Esophagus muscularis mucosa (tissue), 4 donors: Measurements from ENCODE around the gene RERE.

Source experiments
- CTCF ChIP-seq, 3 experiments: fragments of 200-600 bp in 2 of 3; fragments of 450-650 bp in 1 of 3; sonication (generic) in 2 of 3; IDR thresholded peaks; one replicate each; pipeline ENCODE4 v1.5.1; 2017 to 2019; ENCODE audit warnings: antibody characterized with exemption in 3 of 3, mild to moderate bottlenecking in 2 of 3, moderate library complexity in 1 of 3
- EP300 ChIP-seq: sonication (generic); formaldehyde crosslinking; IDR thresholded peaks from one replicate; pipeline ENCODE4 v1.6.1; 2017; ENCODE audit warnings: antibody characterized with exemption
- POLR2A ChIP-seq: fragments of 450-650 bp; IDR thresholded peaks from one replicate; pipeline ENCODE4 v1.6.1; 2017; ENCODE audit warnings: antibody characterized with exemption, moderate library complexity, mild to moderate bottlenecking, low read depth
- POLR2AphosphoS5 ChIP-seq, 2 donors: sonication (generic); formaldehyde crosslinking; IDR thresholded peaks; one replicate each; pipeline ENCODE4 v1.6.1; 2017; ENCODE audit warnings: antibody characterized with exemption in 2 of 2

GRCh38 chr1:8863138-8863537, 45.7 kb upstream of the RERE start:
- TF ChIP-seq POLR2A (no peak), CTCF (IDR thresholded peaks at IDR 0.05) (no peak), POLR2AphosphoS5 (IDR thresholded peaks at IDR 0.05) (no peak), EP300 (no peak)
